ENCODE results near the gene PDIA6. TPM values are rescaled to one million over a fixed set of nuclear protein-coding genes. Genes with fewer than 3 reads are reported as not detected.

Gene PDIA6
- total RNA-seq, 1 donor: 58.7 TPM

GRCh38 chr2:10755621-10756020 lies 57.0 kb downstream of the PDIA6 start:
- H3K4me3 ChIP-seq (ENCODE audit: low read length): no peak overlapping the region
- no peaks in the 10 kb centered on the region for H3K27me3 ChIP-seq (ENCODE audit: insufficient read depth, low read length)
- H3K4me1 ChIP-seq (ENCODE audit: insufficient read depth, low read length): no peaks in the 10 kb centered on the region
- no peaks in the 10 kb centered on the region for H3K9me3 ChIP-seq (ENCODE audit: low read depth, low read length)

GRCh38 chr2:10753876-10754275 lies 58.7 kb downstream of the PDIA6 start:
- no peak overlapping the region for H3K4me3 ChIP-seq (ENCODE audit: low read length)
- H3K4me1 ChIP-seq (ENCODE audit: insufficient read depth, low read length): no peaks in the 10 kb centered on the region
- no peaks in the 10 kb centered on the region for H3K9me3 ChIP-seq (ENCODE audit: low read depth, low read length)
- no peaks in the 10 kb centered on the region for H3K27me3 ChIP-seq (ENCODE audit: insufficient read depth, low read length)

- no peaks in the 10 kb centered on the region for H3K4me1 ChIP-seq (ENCODE audit: insufficient read depth, low read length)
- H3K4me3 ChIP-seq (ENCODE audit: low read length): no peak overlapping the region
- H3K27me3 ChIP-seq (ENCODE audit: insufficient read depth, low read length): no peaks in the 10 kb centered on the region
- no peaks in the 10 kb centered on the region for H3K9me3 ChIP-seq (ENCODE audit: low read depth, low read length)
Measured at GRCh38 chr2:10753156-10753555, 59.4 kb downstream of the PDIA6 start.

DNA sequence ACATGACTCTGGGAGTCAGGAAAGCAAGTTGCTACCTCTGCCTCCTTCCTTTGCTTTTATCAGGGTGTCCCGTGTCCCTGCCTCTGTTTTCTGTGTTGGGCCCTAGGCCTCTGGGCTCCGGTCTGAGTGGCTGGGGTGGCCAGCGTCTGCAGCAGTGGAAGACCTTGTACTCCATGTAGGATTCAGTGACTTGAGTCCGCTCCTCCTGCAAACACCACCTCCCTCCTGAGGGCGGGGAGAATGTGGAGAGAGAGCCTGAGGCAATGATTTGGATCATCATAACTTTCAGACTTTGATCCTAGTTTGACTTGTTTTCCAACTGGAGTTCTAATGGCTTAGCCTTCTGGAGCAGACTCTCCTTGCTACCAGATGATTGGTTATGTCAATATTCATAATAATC lies 60.3 kb downstream of the PDIA6 start:
- Histone ChIP-seq H3K4me3 (ENCODE audit: low read length) (no peak overlapping the region), H3K9me3 (ENCODE audit: low read depth, low read length) (no peaks in the 10 kb centered on the region), H3K27me3 (ENCODE audit: insufficient read depth, low read length) (no peaks in the 10 kb centered on the region), H3K4me1 (ENCODE audit: insufficient read depth, low read length) (no peaks in the 10 kb centered on the region)

GRCh38 chr2:10750610-10751009 lies 62.0 kb downstream of the PDIA6 start:
- H3K4me1 ChIP-seq (ENCODE audit: insufficient read depth, low read length): peaks cover 4% of the 10 kb centered on the region
- H3K27me3 ChIP-seq (ENCODE audit: insufficient read depth, low read length): no peaks in the 10 kb centered on the region
- no peak overlapping the region for H3K4me3 ChIP-seq (ENCODE audit: low read length)
- no peaks in the 10 kb centered on the region for H3K9me3 ChIP-seq (ENCODE audit: low read depth, low read length)

GRCh38 chr2:10742666-10743065 lies 69.9 kb downstream of the PDIA6 start:
- no peak overlapping the region for H3K4me3 ChIP-seq (ENCODE audit: low read length)
- no peaks in the 10 kb centered on the region for H3K9me3 ChIP-seq (ENCODE audit: low read depth, low read length)
- no peaks in the 10 kb centered on the region for H3K27me3 ChIP-seq (ENCODE audit: insufficient read depth, low read length)
- peaks cover 11% of the 10 kb centered on the region for H3K4me1 ChIP-seq (ENCODE audit: insufficient read depth, low read length)

GRCh38 chr2:10741139-10741538 lies 71.4 kb downstream of the PDIA6 start:
- Histone ChIP-seq H3K4me3 (ENCODE audit: low read length) (no peak overlapping the region), H3K4me1 (ENCODE audit: insufficient read depth, low read length) (peaks cover 11% of the 10 kb centered on the region), H3K27me3 (ENCODE audit: insufficient read depth, low read length) (no peaks in the 10 kb centered on the region), H3K9me3 (ENCODE audit: low read depth, low read length) (no peaks in the 10 kb centered on the region)

- no peaks in the 10 kb centered on the region for H3K9me3 ChIP-seq (ENCODE audit: low read depth, low read length)
- H3K4me1 ChIP-seq (ENCODE audit: insufficient read depth, low read length): peaks cover 3% of the 10 kb centered on the region
- H3K4me3 ChIP-seq (ENCODE audit: low read length): no peak overlapping the region
- no peaks in the 10 kb centered on the region for H3K27me3 ChIP-seq (ENCODE audit: insufficient read depth, low read length)
Measured at GRCh38 chr2:10740226-10740625, 72.4 kb downstream of the PDIA6 start.

DNA sequence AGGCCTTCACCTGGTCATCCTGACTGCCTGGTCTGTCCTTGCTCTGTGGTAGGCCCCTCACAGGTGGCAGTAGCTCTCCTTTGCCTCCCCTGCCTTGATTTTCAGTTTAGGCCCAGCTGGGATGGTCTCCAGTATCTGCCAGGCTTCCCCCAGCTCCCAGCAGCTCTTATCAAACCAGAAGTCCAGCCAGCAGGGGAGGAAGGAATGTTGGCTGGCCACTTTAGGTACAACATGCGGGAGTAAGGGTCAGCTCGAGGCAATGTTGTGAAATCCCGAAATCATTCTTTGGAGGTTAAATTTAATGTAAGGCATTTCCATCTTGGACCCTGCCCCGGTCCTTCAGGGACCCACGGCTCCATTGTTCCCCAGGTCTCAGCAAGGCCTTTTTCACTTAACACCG lies 74.4 kb downstream of the PDIA6 start:
- Histone ChIP-seq H3K9me3 (ENCODE audit: low read depth, low read length) (no peaks in the 10 kb centered on the region), H3K27me3 (ENCODE audit: insufficient read depth, low read length) (no peaks in the 10 kb centered on the region), H3K4me1 (ENCODE audit: insufficient read depth, low read length) (no peaks in the 10 kb centered on the region), H3K4me3 (ENCODE audit: low read length) (no peak overlapping the region)

DNA sequence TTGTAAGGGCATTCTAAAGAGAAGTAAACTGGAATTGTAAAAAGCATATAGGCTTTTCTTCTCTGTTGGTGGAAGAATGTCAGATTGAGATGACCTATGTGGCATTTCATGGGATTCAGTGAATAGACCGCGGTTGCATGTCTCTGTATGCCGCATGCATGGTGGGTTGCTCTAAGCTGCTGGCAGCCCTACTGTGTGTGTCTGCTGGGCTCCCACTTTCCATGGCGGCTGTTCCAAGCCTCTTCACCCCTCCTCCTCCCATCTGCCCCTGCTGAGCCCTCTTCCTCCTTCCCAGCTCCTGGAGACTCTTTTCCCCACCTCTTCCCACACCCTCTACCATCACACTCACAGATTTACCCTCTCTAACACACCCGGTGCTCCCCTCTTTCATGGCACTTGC lies 78.6 kb downstream of the PDIA6 start:
- Histone ChIP-seq H3K27me3 (ENCODE audit: insufficient read depth, low read length) (no peaks in the 10 kb centered on the region), H3K4me1 (ENCODE audit: insufficient read depth, low read length) (no peaks in the 10 kb centered on the region), H3K4me3 (ENCODE audit: low read length) (no peak overlapping the region), H3K9me3 (ENCODE audit: low read depth, low read length) (no peaks in the 10 kb centered on the region)

- Histone ChIP-seq H3K4me3 (ENCODE audit: low read length) (no peak overlapping the region), H3K4me1 (ENCODE audit: insufficient read depth, low read length) (no peaks in the 10 kb centered on the region), H3K27me3 (ENCODE audit: insufficient read depth, low read length) (no peaks in the 10 kb centered on the region), H3K9me3 (ENCODE audit: low read depth, low read length) (no peaks in the 10 kb centered on the region)
Measured at GRCh38 chr2:10733566-10733925, 79.0 kb downstream of the PDIA6 start.

Other genes with a start within 250 kb of the PDIA6 start
- gene NOL10, start 122.8 kb downstream of the PDIA6 start, total RNA-seq: 33.9 TPM
- gene ATP6V1C2, start 91.2 kb downstream of the PDIA6 start, total RNA-seq: not detected
- gene KCNF1, start 99.1 kb upstream of the PDIA6 start, total RNA-seq: not detected

Data from mononuclear cell (primary cell).